Activated T-cell treated with anti-CD3 and anti-CD28 coated beads, Interleukin-2, amount 50 U/mL, for 4 hours (primary cell): ENCODE results near the gene FHIT. TPM values are rescaled to one million over a fixed set of nuclear protein-coding genes. Genes with fewer than 3 reads are reported as not detected.
A peak's percentile ranks its signal among the peaks of the same experiment; 100 is the strongest.
"Not testable (repeated sequence)": the region's sequence is repeated elsewhere in the genome, so short reads cannot be mapped to it uniquely, and the experiment has no call there.

ENCODE experiments used
- ATAC-seq, 2 donors: fragments of 200-7000 bp; cut with Tn5 transposase; one replicate each; pipeline ENCODE4 v1.10.0; 2021
- DNase-seq: peaks from one replicate; pipeline ENCODE4 v3.0.0-alpha.2; 2020
- H3K27me3 Mint-ChIP-seq: one replicate; pipeline ENCODE4 v1.8.0; 2021; ENCODE audit warnings: low read depth, mixed read lengths
- H3K36me3 Mint-ChIP-seq: one replicate; pipeline ENCODE4 v1.8.0; 2022; ENCODE audit warnings: mixed read lengths; ENCODE audit not compliant: insufficient read depth
- H3K4me1 Mint-ChIP-seq: one replicate; pipeline ENCODE4 v1.8.0; 2021; ENCODE audit warnings: low read depth, mixed read lengths
- H3K4me3 Mint-ChIP-seq: one replicate; pipeline ENCODE4 v1.8.0; 2021; ENCODE audit warnings: mild to moderate bottlenecking, moderate library complexity, mixed read lengths
- H3K9me3 Mint-ChIP-seq: one replicate; pipeline ENCODE4 v1.8.0; 2021; ENCODE audit warnings: mixed read lengths
- total RNA-seq, 3 donors: library from RNA; stranded (reverse); gene quantifications; one replicate each; pipeline ENCODE4 v1.2.1, GENCODE V29; 2021

Gene FHIT
- total RNA-seq, 3 donors from 2014 or later: 0.66 to 5.5 (median 2.4) TPM

DNA sequence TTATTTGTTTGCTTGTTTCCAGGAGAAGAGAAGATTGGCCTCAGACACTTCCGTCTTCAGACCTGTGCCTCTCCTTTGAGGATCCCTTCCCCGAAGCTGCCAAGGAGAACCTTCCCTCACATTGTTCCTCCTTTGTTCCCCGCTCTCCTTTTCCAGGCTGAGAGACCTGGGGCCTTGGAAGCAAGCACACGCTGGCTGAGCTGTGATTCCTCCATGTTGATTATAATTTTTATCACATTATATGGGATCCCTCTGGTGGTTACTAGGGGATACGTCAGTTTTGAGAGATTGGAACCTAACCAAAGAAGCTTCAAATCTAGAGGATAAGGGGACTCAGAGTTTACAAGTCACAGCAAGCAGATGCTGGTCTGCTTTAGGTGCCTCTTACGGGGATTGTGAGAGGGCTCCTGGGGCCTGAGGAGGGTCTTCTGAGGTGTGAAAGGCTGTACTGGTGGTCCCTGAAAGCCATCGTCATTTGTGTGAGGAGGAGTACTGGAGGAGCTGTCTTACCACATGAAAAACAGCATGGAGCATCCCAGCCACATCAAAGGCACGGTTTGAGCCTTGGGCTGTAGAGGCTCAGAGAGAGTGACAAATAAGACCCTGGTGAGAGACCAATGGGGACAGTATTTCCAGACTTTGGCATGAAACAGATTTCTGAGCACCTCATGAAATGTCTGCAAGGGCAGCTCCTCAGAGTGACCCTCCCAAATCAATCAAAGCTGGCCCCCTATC is 1441.4 kb downstream of the FHIT start:
- ATAC-seq (peak in 1 of 2 donors; percentile 28), DNase-seq (no peak)
- peaks cover 6% of the 10 kb centered on the region for H3K36me3 Mint-ChIP-seq
- no peaks in the 10 kb centered on the region for H3K9me3 Mint-ChIP-seq
- no peak overlapping the region for H3K4me3 Mint-ChIP-seq
- peaks cover 6% of the 10 kb centered on the region for H3K4me1 Mint-ChIP-seq
- H3K27me3 Mint-ChIP-seq: no peaks in the 10 kb centered on the region

DNA sequence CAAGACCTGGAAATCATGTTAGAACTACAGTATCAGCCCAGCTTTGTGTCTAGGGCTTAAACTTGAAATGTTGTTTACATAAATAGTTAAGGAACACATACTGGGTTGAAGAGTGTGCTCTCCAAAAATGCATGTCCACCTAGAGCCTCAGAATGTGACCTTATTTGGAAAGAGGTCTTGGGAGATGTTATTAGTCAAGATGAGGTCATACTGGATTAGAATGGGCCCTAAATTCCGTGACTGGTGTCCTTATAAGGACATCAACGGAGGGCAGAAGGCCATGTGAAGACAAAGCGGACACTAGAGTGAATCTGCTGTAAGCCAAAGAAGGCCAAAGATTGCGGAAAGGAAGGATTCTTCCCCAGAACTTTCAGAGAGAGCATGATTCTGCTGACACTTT is 1442.2 kb downstream of the FHIT start:
- ATAC-seq (no peak), DNase-seq (no peak)
- H3K4me3 Mint-ChIP-seq: no peak overlapping the region
- H3K4me1 Mint-ChIP-seq: peaks cover 6% of the 10 kb centered on the region
- no peaks in the 10 kb centered on the region for H3K9me3 Mint-ChIP-seq
- peaks cover 6% of the 10 kb centered on the region for H3K36me3 Mint-ChIP-seq
- H3K27me3 Mint-ChIP-seq: no peaks in the 10 kb centered on the region

DNA sequence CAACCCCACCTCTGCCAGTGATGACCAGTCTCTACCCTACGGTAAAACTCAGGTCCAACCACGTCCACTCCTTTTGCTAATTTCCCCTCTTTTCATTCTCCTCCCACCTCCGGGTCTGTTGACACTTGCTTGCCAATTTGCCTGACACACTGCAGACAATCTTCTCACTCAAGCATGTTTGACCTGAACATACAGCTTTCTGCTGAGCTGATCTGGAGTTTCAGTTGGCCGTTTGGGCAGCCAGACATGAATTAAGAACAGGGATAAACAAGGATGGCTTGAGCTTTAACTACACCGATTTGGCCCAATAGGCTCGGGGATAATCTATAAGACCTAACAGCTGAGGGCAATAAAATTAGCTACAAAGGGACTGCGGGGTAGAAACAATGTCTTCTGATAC is 1442.8 kb downstream of the FHIT start:
- no peak for DNase-seq
- no peaks in the 10 kb centered on the region for H3K27me3 Mint-ChIP-seq
- peaks cover 6% of the 10 kb centered on the region for H3K36me3 Mint-ChIP-seq
- no peak overlapping the region for H3K4me3 Mint-ChIP-seq
- H3K9me3 Mint-ChIP-seq: no peaks in the 10 kb centered on the region
- peaks cover 6% of the 10 kb centered on the region for H3K4me1 Mint-ChIP-seq
- ATAC-seq: no peak

DNA sequence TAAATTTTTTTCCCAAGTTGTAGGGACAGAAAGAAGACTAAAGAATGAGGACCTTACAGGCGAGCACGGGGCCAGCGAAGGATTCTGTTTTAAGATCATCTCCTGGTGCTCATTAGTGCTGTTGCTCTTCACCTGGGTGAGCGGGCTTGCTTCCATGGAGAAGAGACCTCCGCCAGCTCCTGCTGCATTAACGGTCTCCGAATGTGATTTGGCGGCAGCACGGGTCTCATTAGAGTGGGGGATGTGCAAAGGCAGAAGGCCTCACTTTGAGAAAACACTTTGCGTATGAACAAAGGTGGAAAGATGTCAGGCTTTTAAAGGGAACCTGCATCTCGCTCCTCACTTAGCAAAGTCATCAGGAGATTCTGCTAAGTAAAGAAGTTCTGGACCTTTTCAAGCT is 1448.0 kb downstream of the FHIT start:
- Mint-ChIP-seq H3K9me3 (no peaks in the 10 kb centered on the region), H3K27me3 (no peaks in the 10 kb centered on the region), H3K4me1 (peaks cover 3% of the 10 kb centered on the region), H3K36me3 (no peaks in the 10 kb centered on the region), H3K4me3 (no peak overlapping the region)
- DNase-seq (no peak), ATAC-seq (no peak)

DNA sequence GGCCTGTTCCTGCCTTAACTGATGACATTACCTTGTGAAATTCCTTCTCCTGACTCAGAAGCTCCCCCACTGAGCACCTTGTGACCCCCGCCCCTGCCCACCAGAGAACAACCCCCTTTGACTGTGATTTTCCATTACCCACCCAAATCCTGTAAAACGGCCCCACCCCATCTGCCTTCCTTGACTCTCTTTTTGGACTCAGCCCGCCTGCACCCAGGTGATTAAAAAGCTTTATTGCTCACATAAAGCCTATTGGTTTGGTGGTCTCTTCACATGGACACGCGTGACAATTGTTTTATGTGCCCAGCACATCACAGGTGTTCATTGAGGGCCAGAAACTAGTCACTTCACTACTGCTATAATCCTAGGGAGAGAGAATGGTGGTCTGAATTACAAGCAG is 1448.8 kb downstream of the FHIT start:
- not testable (repeated sequence) for H3K4me3 Mint-ChIP-seq, H3K9me3 Mint-ChIP-seq, H3K27me3 Mint-ChIP-seq, DNase-seq, H3K4me1 Mint-ChIP-seq, H3K36me3 Mint-ChIP-seq, ATAC-seq

DNA sequence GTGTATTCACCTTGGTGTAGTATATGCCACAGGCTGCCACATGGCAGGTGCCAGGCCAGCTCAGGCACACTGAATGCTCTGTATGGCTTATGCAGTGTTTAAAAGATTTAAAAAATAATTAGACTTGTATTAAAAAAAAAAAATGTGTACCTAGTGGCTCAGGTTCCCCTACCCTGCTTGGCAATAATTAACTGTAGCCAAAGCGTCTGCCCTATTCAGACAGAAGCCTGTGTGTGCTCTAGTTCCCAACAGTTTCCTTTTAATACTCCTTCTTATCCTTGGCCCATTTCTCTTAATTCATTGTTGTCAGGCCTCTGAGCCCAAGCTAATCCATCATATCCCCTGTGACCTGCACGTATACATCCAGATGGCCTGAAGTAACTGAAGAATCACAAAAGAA is 1449.2 kb downstream of the FHIT start:
- no peak for ATAC-seq
- Mint-ChIP-seq H3K4me3 (no peak overlapping the region), H3K27me3 (no peaks in the 10 kb centered on the region), H3K9me3 (no peaks in the 10 kb centered on the region), H3K4me1 (peaks cover 3% of the 10 kb centered on the region), H3K36me3 (no peaks in the 10 kb centered on the region)
- no peak for DNase-seq

DNA sequence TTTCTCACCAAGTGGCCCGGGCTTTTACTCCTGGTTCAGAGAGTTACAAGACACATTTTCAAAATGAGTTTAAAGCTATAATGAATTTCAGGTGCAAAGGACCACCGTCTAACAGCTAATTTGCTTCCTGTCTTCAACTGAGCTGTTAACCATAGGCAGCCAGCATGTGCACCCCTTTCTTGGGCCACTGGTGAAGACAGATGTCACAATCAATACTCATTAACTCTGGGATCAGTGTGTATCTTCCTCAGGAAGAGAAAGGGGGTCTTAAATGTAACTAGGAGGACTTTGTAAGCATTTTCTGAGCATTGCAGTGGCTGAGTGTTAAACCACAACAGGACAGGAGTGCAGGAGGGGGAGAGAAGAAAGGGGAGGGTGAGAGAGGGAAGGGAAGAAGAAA is 1450.8 kb downstream of the FHIT start:
- H3K9me3 Mint-ChIP-seq: no peaks in the 10 kb centered on the region
- ATAC-seq (no peak), DNase-seq (no peak)
- H3K27me3 Mint-ChIP-seq: no peaks in the 10 kb centered on the region
- H3K36me3 Mint-ChIP-seq: peaks cover 5% of the 10 kb centered on the region
- no peak overlapping the region for H3K4me3 Mint-ChIP-seq
- H3K4me1 Mint-ChIP-seq: peaks cover 3% of the 10 kb centered on the region

DNA sequence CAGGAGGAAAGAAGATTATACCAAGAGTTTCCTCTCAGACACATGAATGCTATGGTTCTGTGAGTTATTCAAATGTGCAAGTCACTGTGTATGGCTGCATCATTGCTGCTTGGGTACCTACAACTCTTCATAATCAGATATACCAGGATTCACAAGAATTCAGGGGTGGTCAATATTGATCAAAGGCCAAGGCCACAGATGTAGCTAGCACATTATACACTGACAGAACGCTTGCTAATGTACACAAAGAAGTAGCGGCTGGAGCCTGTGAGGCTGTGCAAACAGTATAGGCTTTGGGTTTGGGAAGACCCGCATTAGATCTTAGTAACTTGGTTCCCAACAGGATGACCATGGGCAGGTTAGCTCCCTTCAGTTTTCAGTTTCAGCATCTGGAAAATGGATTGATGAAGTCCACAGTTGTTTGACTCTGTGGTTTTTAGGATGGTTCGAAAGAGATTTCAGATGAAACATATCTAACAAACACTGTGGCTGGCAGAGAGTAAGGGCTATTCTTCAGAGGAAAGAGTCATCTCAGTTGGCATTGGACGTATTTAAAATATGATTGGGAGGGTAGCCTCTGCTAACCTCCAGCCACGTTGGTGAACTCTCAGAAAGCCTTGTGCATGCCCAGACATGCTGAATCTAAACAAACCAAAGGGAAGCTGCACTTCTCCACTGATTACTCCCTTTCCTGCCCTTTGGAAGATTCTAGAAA is 1452.7 kb downstream of the FHIT start:
- H3K4me3 Mint-ChIP-seq: no peak overlapping the region
- H3K9me3 Mint-ChIP-seq: no peaks in the 10 kb centered on the region
- peaks cover 3% of the 10 kb centered on the region for H3K4me1 Mint-ChIP-seq
- ATAC-seq: no peak
- no peak for DNase-seq
- H3K36me3 Mint-ChIP-seq: peaks cover 5% of the 10 kb centered on the region
- H3K27me3 Mint-ChIP-seq: no peaks in the 10 kb centered on the region

DNA sequence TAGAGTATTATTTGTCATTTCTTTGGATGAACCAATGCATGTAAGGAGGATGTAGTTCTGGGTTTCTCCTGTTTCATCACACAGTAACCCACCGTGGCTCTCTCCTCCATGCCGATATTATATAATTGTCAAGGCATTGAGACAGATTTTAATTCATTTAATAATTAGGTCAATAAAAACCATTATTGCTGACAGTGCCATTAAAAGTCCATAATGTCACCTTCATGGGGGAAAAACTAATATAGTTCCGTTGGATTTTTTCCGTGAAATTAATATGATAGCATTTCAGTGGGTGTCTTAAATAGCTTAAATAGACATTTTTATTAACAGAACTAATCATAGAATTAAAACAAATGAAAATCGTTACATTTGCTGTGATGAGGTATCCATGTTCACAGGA is 1453.7 kb downstream of the FHIT start:
- DNase-seq: no peak
- Mint-ChIP-seq H3K9me3 (no peaks in the 10 kb centered on the region), H3K27me3 (no peaks in the 10 kb centered on the region), H3K4me1 (peaks cover 3% of the 10 kb centered on the region), H3K4me3 (no peak overlapping the region), H3K36me3 (peaks cover 8% of the 10 kb centered on the region)
- ATAC-seq: no peak

DNA sequence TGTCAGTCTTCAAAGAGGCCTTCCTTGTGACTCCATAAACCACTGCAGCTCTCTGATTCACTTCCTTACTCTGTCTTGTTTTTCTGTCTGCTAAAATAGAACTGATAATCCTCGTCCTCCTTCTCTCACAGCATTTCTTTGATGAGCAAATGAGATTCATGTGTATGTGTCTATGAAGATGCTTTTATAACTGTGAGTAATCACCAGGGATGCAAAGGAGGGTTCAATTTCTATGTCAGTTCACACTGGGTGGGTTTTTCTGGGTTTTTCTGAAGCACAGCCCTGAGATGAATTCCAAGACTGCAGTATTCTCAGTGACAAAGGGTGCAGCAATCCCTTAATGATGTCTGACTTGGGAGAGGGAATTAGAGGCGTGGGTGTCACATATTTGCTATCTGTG is 1454.8 kb downstream of the FHIT start:
- H3K27me3 Mint-ChIP-seq: no peaks in the 10 kb centered on the region
- H3K4me3 Mint-ChIP-seq: no peak overlapping the region
- no peaks in the 10 kb centered on the region for H3K9me3 Mint-ChIP-seq
- ATAC-seq (no peak), DNase-seq (no peak)
- peaks cover 8% of the 10 kb centered on the region for H3K36me3 Mint-ChIP-seq
- H3K4me1 Mint-ChIP-seq: peaks cover 3% of the 10 kb centered on the region

DNA sequence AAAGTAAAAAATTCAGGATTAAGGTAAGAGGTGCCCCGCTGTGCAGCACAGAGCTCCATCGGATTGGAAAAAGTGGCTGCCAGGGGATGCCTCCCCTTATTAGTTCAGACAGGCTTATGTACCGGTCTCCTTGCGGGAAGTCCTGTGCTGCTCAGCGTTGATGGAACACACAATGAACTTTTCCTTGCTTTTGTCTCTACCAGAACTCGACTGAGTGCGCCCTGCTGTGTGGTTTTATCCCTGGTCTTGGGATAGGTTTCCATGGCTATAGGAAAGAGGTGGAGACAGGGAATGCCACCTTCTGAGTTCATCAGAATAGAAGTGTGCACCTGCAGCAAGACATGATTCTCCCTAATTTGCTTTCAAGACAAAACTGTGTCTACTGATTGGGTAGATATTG is 1455.5 kb downstream of the FHIT start:
- DNase-seq (no peak), ATAC-seq (no peak)
- Mint-ChIP-seq H3K4me1 (peaks cover 6% of the 10 kb centered on the region), H3K27me3 (no peaks in the 10 kb centered on the region), H3K36me3 (peaks cover 8% of the 10 kb centered on the region), H3K4me3 (no peak overlapping the region), H3K9me3 (no peaks in the 10 kb centered on the region)

DNA sequence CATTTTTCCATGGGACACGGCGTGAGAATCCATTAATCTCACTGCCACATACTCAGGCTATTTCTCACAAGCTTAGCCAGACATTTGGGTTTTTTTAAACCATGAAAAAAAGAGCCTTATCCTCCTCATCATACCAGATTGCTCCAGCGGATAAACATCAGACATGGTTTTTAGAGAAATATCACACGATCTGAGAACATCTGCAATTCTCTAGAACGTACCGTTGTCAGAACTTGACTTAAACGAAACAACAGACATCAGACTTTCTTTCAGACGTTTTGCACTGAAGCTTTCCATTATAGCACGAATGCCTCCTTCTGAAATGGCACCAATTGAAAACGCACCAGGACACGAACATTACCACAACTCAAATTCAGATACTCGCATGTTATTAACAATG is 1457.3 kb downstream of the FHIT start:
- Mint-ChIP-seq H3K36me3 (peaks cover 9% of the 10 kb centered on the region), H3K4me3 (no peak overlapping the region), H3K27me3 (no peaks in the 10 kb centered on the region), H3K4me1 (peaks cover 11% of the 10 kb centered on the region), H3K9me3 (no peaks in the 10 kb centered on the region)
- no peak for DNase-seq
- no peak for ATAC-seq

DNA sequence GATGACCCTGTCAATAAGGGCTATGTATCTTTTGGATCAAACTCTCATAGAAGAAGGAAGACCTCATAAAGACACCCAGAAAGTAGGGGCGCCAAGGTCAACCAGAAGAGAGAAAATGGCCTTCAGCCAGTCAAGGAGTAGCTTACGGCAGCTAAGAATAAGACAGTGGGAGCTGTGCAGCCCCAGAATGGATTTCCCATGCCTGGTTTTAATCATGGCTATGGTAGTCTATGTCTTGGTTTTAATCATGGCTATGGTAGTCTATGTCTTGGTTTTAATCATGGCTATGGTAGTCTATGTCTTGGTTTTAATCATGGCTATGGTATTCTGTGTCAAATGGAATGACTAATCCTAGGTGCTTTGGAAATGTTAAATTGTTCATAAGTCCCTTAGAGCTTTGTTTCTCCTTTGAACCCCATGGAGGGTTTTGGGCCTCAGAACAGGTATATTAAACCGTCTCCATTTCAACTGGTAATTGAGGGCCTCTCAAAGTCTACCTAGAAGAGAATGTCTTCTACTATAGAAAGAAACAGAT is 1459.4 kb downstream of the FHIT start:
- H3K4me3 Mint-ChIP-seq: no peak overlapping the region
- H3K36me3 Mint-ChIP-seq: peaks cover 15% of the 10 kb centered on the region
- ATAC-seq: peak in 1 of 2 donors; percentile 46
- H3K27me3 Mint-ChIP-seq: no peaks in the 10 kb centered on the region
- no peak for DNase-seq
- H3K9me3 Mint-ChIP-seq: no peaks in the 10 kb centered on the region
- peaks cover 11% of the 10 kb centered on the region for H3K4me1 Mint-ChIP-seq

DNA sequence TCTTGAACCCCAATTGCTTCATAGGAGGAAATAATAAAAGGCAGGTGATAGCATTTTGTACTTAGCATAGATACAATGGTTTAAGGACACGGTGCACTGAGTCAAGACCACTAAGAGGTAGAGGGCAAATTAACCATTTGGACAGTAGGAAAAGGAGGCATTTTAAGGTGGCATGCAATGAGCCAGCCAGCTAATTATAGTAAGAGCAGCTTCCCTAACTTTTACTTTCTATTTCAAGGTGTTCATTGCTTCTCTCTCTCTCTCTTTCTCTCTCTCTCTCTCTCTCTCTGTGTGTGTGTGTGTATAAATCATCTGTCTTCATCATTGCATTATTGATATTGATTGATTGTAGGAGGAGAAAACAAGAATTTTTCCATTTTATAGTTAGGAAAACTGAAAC is 1461.0 kb downstream of the FHIT start:
- DNase-seq (no peak), ATAC-seq (no peak)
- peaks cover 11% of the 10 kb centered on the region for H3K4me1 Mint-ChIP-seq
- H3K27me3 Mint-ChIP-seq: no peaks in the 10 kb centered on the region
- H3K36me3 Mint-ChIP-seq: peaks cover 17% of the 10 kb centered on the region
- peaks cover 6% of the 10 kb centered on the region for H3K9me3 Mint-ChIP-seq
- H3K4me3 Mint-ChIP-seq: no peak overlapping the region

DNA sequence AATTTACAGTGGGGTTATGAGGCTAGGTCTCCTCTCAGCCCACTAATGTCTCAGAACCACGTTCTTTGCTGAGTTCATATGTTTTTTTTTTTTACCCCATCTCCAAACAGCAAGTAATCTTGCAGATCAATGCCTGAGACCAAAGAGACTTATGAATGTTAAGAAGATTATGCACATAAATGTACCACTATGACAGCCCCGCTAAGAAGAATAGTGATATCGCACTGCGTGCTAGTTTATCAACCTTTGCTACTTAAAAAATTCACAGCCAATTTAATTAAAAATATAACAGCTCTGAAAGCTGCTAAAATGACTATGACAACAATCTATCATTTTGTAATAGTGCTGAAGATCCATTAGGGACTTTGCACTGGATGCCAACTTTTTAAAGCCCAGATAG is 1462.5 kb downstream of the FHIT start:
- ATAC-seq (no peak), DNase-seq (no peak)
- H3K9me3 Mint-ChIP-seq: peaks cover 9% of the 10 kb centered on the region
- H3K4me1 Mint-ChIP-seq: peaks cover 22% of the 10 kb centered on the region
- no peaks in the 10 kb centered on the region for H3K27me3 Mint-ChIP-seq
- no peak overlapping the region for H3K4me3 Mint-ChIP-seq
- H3K36me3 Mint-ChIP-seq: peaks cover 17% of the 10 kb centered on the region
